HepG2 (cell line): ENCODE measurements around the gene CLDN9. TPM values are rescaled to one million over a fixed set of nuclear protein-coding genes. Genes with fewer than 3 reads are reported as not detected.

ENCODE experiments used
- BCL6 ChIP-seq: IDR thresholded peaks from 2 replicates; pipeline ENCODE4 v1.6.1; 2016; ENCODE audit warnings: missing genetic modification reagents, missing compliant biosample characterization
- CCAR2 ChIP-seq: fragments of 200-400 bp; formaldehyde crosslinking; optimal IDR thresholded peaks from 2 replicates; pipeline ENCODE3; 2018; ENCODE audit warnings: low read depth, mild to moderate bottlenecking, low read length, moderate library complexity
- CEBPB ChIP-seq: IDR thresholded peaks from 2 replicates; pipeline ENCODE4 v1.6.1; 2011; ENCODE audit warnings: low read depth, low read length, improper control_type of control experiment, borderline replicate concordance
- GMEB1 ChIP-seq: sonication (generic); formaldehyde crosslinking; IDR thresholded peaks from 2 replicates; pipeline ENCODE4 v1.5.1; 2020; ENCODE audit warnings: missing genetic modification reagents, mild to moderate bottlenecking, borderline replicate concordance
- GMEB2 ChIP-seq: IDR thresholded peaks from 2 replicates; pipeline ENCODE4 v1.6.1; 2016; ENCODE audit warnings: missing biosample characterization, missing genetic modification reagents, low read depth
- GZF1 ChIP-seq: sonication (generic); formaldehyde crosslinking; IDR thresholded peaks from 2 replicates; pipeline ENCODE4 v1.5.1; 2020; ENCODE audit warnings: mild to moderate bottlenecking, missing genetic modification reagents
- HHEX ChIP-seq: IDR thresholded peaks from 2 replicates; pipeline ENCODE4 v1.6.1; 2016; ENCODE audit warnings: control low read depth
- HIVEP1 ChIP-seq: sonication (generic); formaldehyde crosslinking; IDR thresholded peaks from 2 replicates; pipeline ENCODE4 v1.4.0; 2020; ENCODE audit warnings: mild to moderate bottlenecking, missing genetic modification reagents
- HOMEZ ChIP-seq: IDR thresholded peaks from 2 replicates; pipeline ENCODE4 v1.6.1; 2016; ENCODE audit warnings: low read depth
- KMT2A ChIP-seq: sonication (generic); formaldehyde crosslinking; IDR thresholded peaks from 2 replicates; pipeline ENCODE4 v1.4.0; 2020; ENCODE audit warnings: missing genetic modification reagents
- MXD4 ChIP-seq: IDR thresholded peaks from 2 replicates; pipeline ENCODE4 v1.6.1; 2016; ENCODE audit warnings: mild to moderate bottlenecking, missing biosample characterization, missing genetic modification reagents
- NCOA5 ChIP-seq: sonication (generic); formaldehyde crosslinking; IDR thresholded peaks from 2 replicates; pipeline ENCODE4 v1.4.0; 2020; ENCODE audit warnings: missing genetic modification reagents
- NFE2L2 ChIP-seq: fragments of 150-350 bp; IDR thresholded peaks from 2 replicates; pipeline ENCODE4 v1.6.1; 2014; ENCODE audit warnings: low read length
- NFKB2 ChIP-seq: sonication (generic); formaldehyde crosslinking; IDR thresholded peaks from 2 replicates; pipeline ENCODE4 v1.4.0; 2020; ENCODE audit warnings: missing genetic modification reagents, borderline replicate concordance
- NFKBIZ ChIP-seq: IDR thresholded peaks from 2 replicates; pipeline ENCODE4 v1.6.1; 2018; ENCODE audit warnings: missing genetic modification reagents, missing compliant biosample characterization
- ONECUT2 ChIP-seq: sonication (generic); formaldehyde crosslinking; IDR thresholded peaks from 2 replicates; pipeline ENCODE4 v1.4.0; 2020; ENCODE audit warnings: missing genetic modification reagents
- RNF219 ChIP-seq: sonication (generic); formaldehyde crosslinking; IDR thresholded peaks from 2 replicates; pipeline ENCODE4 v1.5.0; 2020; ENCODE audit warnings: mild to moderate bottlenecking, missing genetic modification reagents
- SATB2 ChIP-seq: sonication (generic); formaldehyde crosslinking; IDR thresholded peaks from 2 replicates; pipeline ENCODE4 v1.5.0; 2020; ENCODE audit warnings: missing genetic modification reagents
- TBX3 ChIP-seq: fragments of 450-650 bp; IDR thresholded peaks from 2 replicates; pipeline ENCODE4 v1.6.1; 2017; ENCODE audit warnings: antibody characterized with exemption, mild to moderate bottlenecking, inconsistent platforms, borderline replicate concordance
- TGIF2 ChIP-seq: IDR thresholded peaks from 2 replicates; pipeline ENCODE4 v1.6.1; 2016; ENCODE audit warnings: control low read depth, missing compliant biosample characterization
- TRIM24 ChIP-seq: sonication (generic); formaldehyde crosslinking; IDR thresholded peaks from 2 replicates; pipeline ENCODE4 v1.8.0; 2022; ENCODE audit warnings: mild to moderate bottlenecking, missing genetic modification reagents
- ZNF256 ChIP-seq: sonication (generic); formaldehyde crosslinking; conservative IDR thresholded peaks from 2 replicates; pipeline ENCODE4 v1.4.0; 2020; ENCODE audit warnings: missing genetic modification reagents
- ZNF354B ChIP-seq: sonication (generic); formaldehyde crosslinking; IDR thresholded peaks from 2 replicates; pipeline ENCODE4 v1.8.0; 2022; ENCODE audit warnings: mild to moderate bottlenecking, missing genetic modification reagents
- ZNF430 ChIP-seq: sonication (generic); formaldehyde crosslinking; IDR thresholded peaks from 2 replicates; pipeline ENCODE4 v1.9.0; 2021; ENCODE audit warnings: mild to moderate bottlenecking, missing genetic modification reagents
- ZNF501 ChIP-seq: sonication (generic); formaldehyde crosslinking; IDR thresholded peaks from 2 replicates; pipeline ENCODE4 v1.5.1; 2020; ENCODE audit warnings: mild to moderate bottlenecking, moderate library complexity, missing genetic modification reagents
- ZNF678 ChIP-seq: sonication (generic); formaldehyde crosslinking; IDR thresholded peaks from 2 replicates; pipeline ENCODE4 v1.4.0; 2020; ENCODE audit warnings: mild to moderate bottlenecking, missing genetic modification reagents
- ZNF746 ChIP-seq: sonication (generic); formaldehyde crosslinking; IDR thresholded peaks from 2 replicates; pipeline ENCODE4 v1.8.0; 2022; ENCODE audit warnings: mild to moderate bottlenecking, missing genetic modification reagents
- ZNF841 ChIP-seq: sonication (generic); formaldehyde crosslinking; IDR thresholded peaks from 2 replicates; pipeline ENCODE4 v1.8.1; 2023; ENCODE audit warnings: missing genetic modification reagents, borderline replicate concordance
- polyA plus RNA-seq, 8 experiments: library from polyadenylated mRNA; depleted of rRNA in 3 of 8; stranded (reverse) in 7 of 8; unstranded in 1 of 8; fragments of >200 nt; fragmentation: Illumina TruSeq in 4 of 8; extraction: Trizol in 4 of 8; gene quantifications; 2 replicates each; pipeline versions ENCODE4 v1.2.1 to v1.2.3, GENCODE V29; 2011 to 2016; ENCODE audit warnings: low read depth in 4 of 8, missing spikeins in 1 of 8, mixed read lengths in 1 of 8; ENCODE audit not compliant: insufficient read depth in 1 of 8
- total RNA-seq, 5 experiments: library from RNA; depleted of rRNA; stranded (reverse); fragments of >200 nt; fragmentation: Illumina TruSeq; extraction: Trizol; gene quantifications; 2 replicates each; pipeline ENCODE4 v1.2.3, GENCODE V29; 2016; ENCODE audit warnings: low read depth in 1 of 5

CLDN9 gene
- total and polyA plus RNA-seq, 2 of the 13 experiments (the other 11 are each of a cell fraction or from before 2014, with no cell fraction given): 0.15 to 0.26 TPM

GRCh38 chr16:3004781-3005284 lies 7.9 kb upstream of the CLDN9 start (continued):
- TF ChIP-seq GMEB2 (no peak), NCOA5 (CRISPR knock-in tag) (no peak), SATB2 (CRISPR knock-in tag) (no peak), ZNF354B (CRISPR knock-in tag) (no peak), NFKBIZ (CRISPR knock-in tag) (no peak), TRIM24 (CRISPR knock-in tag) (no peak), ZNF841 (CRISPR knock-in tag) (no peak), BCL6 (0 out of 2 replicates have a peak, but pooled peaks have one; percentile 9), ZNF746 (peak; percentile 39; the same call in 1 of the 2 replicates), GMEB1 (CRISPR knock-in tag) (no peak), ZNF256 (CRISPR knock-in tag) (no peak), MXD4 (CRISPR knock-in tag) (no peak), CCAR2 (no peak), ZNF430 (CRISPR knock-in tag) (no peak), HIVEP1 (CRISPR knock-in tag) (no peak), NFKB2 (CRISPR knock-in tag) (no peak), RNF219 (no peak), HHEX (CRISPR knock-in tag) (no peak), NFE2L2 (no peak), HOMEZ (CRISPR knock-in tag) (no peak), CEBPB (no peak), KMT2A (CRISPR knock-in tag) (no peak), TBX3 (no peak), ZNF678 (no peak), ZNF501 (CRISPR knock-in tag) (0 out of 2 replicates have a peak, but pooled peaks have one; percentile 18), TGIF2 (CRISPR knock-in tag) (no peak), GZF1 (CRISPR knock-in tag) (no peak), ONECUT2 (CRISPR knock-in tag) (no peak)
